A673 (cell line): ENCODE measurements around the gene METTL27.
"Not testable (repeated sequence)": the region's sequence is repeated elsewhere in the genome, so short reads cannot be mapped to it uniquely, and the experiment has no call there.

ENCODE experiments used
- EZH2 ChIP-seq: fragments of 200-600 bp; sonication (generic); IDR thresholded peaks from 2 replicates; pipeline ENCODE4 v1.6.1; 2017; ENCODE audit warnings: borderline replicate concordance, low read depth, mild to moderate bottlenecking, mixed read lengths, antibody characterized with exemption, low read length; ENCODE audit not compliant: poor library complexity, severe bottlenecking
- TF ChIP-seq, protein P1 (sequence below): fragments of 300-800, 200-600 bp; sonication (generic); conservative IDR thresholded peaks from 2 replicates; pipeline ENCODE4 v1.5.1; 2017; ENCODE audit warnings: low read depth, mild to moderate bottlenecking, antibody characterized with exemption, low read length, moderate library complexity, mixed read lengths

- TF ChIP-seq, protein P1, sequence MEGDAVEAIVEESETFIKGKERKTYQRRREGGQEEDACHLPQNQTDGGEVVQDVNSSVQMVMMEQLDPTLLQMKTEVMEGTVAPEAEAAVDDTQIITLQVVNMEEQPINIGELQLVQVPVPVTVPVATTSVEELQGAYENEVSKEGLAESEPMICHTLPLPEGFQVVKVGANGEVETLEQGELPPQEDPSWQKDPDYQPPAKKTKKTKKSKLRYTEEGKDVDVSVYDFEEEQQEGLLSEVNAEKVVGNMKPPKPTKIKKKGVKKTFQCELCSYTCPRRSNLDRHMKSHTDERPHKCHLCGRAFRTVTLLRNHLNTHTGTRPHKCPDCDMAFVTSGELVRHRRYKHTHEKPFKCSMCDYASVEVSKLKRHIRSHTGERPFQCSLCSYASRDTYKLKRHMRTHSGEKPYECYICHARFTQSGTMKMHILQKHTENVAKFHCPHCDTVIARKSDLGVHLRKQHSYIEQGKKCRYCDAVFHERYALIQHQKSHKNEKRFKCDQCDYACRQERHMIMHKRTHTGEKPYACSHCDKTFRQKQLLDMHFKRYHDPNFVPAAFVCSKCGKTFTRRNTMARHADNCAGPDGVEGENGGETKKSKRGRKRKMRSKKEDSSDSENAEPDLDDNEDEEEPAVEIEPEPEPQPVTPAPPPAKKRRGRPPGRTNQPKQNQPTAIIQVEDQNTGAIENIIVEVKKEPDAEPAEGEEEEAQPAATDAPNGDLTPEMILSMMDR, result not testable (repeated sequence)
- TF ChIP-seq EZH2, result not testable (repeated sequence)
Measured at GRCh38 chr7:73837167-73837566, 5.1 kb downstream of the METTL27 start.
